NCI-H510A (cell line): Measurements from ENCODE around the gene NELFCD.
"Not testable (repeated sequence)": the region's sequence is repeated elsewhere in the genome, so short reads cannot be mapped to it uniquely, and the experiment has no call there.

Experiments used
- DNase-seq: peaks from one replicate; lab custom pipeline; 2025; lab: John Stamatoyannopoulos, UW

Gene NELFCD

DNA sequence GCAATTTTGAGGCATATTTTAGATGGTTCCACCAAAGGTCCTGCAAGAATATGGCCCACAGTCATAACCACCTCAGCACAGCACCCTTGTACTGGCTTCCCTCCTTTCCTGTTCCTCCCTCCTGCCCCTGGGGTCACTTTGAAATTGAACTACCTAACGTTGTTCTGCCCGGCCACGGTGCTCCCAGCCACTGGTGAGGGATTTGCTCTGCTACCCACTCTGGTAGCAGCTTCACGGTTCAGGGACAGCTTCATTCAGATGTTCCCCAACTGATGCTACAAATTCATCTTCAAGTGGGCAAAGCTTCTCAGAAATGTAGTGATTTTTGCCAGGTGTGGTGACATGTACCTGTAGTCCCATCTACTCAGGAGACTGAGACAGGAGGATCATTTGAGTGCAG lies 7.9 kb upstream of the NELFCD start:
- no peak for DNase-seq

DNA sequence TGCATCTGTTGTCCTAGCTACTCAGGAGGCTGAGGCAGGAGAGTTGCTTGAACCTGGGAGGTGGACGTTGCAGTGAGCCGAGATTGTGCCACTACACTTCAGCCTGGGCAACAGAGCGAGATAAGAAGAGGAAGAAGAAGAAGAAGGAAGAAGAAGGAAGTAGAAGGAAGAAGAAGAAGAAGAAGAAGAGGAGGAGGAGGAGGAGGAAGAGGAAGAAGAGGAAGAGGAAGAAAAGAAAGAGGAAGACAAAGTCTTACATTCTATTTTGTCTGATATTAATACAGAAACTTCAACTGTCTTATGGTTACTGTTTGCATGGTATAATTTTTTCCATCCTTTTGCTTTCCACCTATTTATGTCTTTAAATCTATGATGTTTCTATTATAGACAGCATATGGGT lies 7.2 kb upstream of the NELFCD start:
- DNase-seq: no peak

DNA sequence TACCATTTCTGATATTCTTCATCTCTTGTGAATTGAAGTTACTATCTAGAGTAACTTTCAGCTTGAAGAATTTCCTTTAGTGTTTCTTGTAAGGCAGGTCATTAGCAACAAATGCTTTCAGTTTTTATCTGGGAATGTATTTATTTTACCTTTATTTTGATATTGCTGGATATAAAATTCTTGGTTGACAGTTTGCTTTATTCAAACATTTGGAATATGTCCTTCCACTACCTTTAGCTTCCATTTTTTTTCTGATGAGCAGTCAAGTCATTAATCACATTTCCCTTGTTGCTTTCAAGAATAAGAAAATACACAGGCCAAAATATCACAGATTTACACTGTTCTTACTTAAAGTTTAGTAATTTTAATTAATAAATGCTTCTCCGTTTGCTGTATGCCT lies 5.7 kb upstream of the NELFCD start:
- no peak for DNase-seq

DNA sequence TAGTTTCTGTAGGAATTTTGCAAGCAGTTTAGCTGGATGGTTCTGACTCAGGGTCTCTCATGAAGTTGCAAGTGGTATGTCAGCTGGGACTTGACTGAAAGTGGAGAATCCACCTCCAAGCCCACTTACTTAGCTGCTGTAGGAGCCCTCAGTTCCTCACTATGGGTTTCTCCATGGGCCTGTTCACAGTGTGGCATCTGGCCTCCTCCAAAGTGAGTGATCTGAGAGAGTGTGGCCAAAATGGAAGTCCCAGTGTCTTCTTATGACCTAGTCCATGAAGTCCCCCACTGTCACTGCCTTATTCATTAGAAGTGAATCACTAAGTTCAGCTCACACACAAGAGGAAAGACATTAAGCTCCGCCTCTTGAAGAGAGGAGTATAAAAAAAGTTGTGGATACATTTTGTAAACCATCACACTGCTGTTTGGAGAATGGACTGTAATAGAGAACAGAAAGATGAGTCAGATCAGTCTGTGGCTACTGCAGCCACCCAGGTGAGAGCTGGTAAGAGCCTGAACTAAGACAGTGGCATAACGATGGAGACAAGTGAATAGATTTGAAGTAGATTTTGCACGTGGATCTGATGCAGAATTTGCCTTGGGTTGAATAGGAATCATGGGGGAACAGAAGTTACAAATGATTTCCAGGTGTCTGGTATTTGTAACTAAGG lies 4.9 kb upstream of the NELFCD start:
- no peak for DNase-seq

DNA sequence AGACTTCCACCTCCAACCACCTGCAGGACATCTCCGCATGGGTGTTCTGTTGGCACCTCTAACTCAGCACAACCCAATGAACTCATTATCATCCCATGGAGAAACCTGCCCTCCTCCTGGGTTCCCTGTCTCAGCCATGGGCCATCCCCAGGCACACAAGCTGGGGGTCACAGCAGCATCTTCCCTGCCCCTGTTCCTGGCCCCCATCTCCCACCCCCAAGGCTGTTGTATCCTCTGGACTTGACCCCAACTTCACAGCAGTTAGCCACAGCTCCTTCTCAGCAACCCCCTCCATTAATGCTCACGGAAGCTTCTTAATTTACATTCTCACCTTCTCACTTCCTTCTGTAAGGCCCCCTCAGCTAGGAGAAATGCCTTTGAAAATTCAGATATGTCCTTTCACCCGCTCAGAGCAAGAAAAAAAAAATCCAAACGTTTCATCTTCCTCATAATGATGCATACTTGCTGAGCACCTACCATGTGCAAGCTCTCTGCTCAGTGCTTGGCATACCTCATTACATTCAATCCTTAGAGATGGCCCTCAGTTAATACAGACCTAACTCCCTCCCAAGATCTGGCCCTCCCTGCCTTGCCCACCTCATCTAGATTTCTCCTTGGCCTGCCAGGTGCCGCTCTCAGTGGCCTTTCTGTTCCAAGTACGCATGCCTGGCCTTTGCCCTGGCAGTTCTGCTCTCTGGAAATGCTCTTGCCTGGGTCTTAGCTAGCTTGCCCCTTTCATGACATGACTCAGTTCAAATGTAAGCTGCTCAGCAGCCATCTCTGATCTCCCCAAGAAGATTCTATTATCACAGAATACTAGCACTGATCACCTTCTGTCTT lies 2.5 kb upstream of the NELFCD start:
- no peak for DNase-seq

DNA sequence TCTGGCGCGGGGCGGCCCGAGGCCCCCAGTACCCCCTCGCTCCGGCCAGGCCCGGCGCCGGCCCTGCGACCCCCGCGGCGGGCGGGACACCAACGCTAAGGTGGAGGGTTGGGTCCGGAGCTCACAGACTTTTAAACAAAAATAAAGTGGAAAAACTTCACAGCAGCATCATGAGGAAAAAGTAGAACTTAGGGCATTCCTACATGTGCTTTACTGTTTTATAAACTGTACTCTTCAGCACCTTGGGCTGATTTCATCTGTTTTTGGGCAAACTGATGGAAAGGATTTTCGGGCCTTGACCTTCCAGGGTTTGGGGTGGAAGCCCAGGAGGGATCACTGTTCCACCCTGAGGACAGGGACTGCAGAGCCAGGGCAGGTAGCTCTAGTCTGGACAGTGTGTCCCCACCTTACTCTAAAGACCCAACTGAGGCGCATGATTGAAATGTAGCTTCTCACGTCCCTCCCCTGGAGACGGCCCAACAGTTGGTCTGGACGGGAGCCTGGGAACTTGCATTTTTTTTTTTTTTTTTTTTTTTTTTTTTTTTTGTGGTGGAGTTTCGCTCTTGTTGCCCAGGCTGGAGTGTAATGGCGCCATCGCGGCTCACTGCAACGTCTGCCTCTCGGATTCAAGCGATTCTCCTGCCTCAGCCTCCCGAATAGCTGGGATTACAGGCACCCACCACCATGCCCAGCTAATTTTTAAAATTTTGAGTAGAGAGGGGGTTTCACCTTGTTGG lies 740 bp downstream of the NELFCD start:
- DNase-seq: no peak

DNA sequence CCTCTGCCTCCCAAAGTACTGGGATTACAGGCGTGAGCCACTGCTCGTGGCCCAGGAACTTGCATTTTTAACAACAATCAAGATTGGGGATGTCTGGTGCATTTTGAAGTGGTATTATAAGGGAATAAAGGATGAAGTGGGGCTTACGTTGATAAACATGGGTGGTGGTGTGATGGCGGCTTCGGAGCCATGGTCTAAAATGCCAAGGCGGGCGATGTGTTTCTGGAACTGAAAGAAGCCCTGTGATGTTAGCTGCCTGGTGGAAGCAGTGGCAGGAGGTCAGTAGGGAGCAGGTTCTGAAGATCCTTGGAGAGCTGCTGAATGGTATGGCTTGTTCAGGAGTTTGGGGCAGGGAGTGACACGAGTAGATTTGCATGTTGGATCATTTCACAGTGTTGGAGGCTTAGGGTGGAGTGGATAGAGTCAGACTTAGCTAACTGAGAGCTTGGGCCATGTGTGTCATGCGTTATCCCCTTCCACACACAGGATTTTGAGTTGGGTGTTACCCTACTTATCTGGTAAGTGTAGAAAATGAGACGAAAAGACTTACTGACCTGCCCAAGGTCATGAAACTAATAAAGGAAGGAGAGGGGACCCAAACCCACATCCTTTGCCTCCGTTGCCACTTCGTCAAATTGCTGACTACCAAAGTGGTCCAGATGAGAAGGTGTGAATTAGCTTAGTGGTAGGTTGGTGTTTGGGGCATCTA lies 1.5 kb downstream of the NELFCD start:
- no peak for DNase-seq

DNA sequence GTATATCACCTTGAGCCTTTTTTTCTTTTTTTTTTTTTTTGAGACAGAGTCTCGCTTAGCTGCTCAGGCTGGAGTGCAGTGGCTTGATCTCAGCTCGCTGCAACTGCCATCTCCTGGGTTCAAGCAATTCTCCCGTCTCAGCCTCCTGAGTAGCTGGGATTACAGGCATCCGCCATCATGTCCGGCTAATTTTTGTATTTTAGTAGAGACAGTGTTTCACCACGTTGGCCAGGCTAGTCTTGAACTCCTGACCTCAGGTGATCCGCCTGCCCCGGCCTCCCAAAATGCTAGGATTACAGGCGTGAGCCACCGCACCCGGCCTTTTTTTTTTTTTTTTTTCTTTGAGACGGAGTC lies 2.0 kb downstream of the NELFCD start:
- DNase-seq: not testable (repeated sequence)

DNA sequence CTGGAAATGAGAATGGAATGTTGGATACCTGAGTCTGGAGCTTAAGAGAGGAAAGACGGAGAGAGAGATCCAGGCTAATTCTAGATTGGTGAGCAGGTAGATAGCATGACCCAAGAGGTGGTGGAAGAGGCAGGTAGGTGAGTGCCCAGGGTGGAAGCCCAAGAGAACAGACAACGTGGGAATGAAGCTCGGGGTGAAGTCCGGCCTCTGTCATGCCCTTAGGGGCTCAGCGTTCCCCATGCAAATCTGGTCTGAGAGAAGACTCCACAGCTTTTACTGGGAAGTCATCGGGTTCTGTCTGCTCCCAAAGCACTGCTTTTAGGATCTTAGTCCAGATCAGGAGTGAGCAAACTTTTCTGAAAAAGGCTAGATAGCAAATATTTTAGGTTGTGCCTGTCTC lies 3.6 kb downstream of the NELFCD start:
- no peak for DNase-seq

DNA sequence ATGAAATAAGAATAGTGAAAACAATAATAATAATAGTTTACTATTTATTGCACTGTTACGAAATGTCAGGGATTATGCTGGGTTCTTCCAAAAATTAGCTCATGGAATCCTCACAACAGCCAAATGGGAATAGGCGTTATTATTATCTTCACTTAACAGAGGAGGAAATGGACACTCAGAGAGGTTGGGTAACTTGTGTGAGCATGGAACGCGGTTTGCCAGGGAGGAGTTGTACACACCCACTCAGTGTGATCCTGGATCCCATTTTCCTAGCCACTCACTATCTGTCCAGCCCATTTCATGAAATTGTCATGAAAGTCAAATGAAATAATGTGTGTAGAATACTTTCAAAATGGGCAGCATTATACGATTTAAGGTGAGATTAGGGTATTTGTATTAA lies 4.6 kb downstream of the NELFCD start:
- DNase-seq: no peak

DNA sequence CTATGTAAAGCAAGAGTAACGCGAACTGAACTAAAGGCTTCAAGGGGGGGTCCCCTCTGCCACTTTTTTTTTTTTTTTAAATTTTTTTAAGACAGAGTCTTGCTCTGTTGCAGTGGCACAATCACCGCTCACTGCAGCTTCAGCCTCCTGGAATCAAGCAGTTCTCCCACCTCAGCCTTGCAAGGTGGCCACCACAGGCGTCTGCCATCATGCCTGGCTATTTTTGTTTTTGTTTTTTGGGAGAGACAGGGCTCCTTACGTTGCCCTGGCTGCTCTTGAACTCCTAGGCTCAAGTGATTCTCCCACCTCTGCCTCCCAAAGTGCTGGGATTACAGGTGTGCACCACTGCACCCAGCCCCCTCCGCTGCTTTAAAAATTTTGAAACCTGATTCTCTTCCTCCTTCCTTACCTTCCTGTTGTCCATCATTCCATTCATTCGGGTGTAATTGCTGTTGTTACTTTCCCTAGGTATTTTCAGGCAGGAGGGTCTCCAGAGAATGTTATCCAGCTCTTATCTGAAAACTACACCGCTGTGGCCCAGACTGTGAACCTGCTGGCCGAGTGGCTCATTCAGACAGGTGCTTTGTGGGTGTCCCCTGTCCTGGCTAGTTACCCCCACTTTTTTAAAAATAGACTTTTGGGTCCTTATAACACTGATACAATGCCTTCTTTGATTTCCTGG lies 5.4 kb downstream of the NELFCD start:
- no peak for DNase-seq

DNA sequence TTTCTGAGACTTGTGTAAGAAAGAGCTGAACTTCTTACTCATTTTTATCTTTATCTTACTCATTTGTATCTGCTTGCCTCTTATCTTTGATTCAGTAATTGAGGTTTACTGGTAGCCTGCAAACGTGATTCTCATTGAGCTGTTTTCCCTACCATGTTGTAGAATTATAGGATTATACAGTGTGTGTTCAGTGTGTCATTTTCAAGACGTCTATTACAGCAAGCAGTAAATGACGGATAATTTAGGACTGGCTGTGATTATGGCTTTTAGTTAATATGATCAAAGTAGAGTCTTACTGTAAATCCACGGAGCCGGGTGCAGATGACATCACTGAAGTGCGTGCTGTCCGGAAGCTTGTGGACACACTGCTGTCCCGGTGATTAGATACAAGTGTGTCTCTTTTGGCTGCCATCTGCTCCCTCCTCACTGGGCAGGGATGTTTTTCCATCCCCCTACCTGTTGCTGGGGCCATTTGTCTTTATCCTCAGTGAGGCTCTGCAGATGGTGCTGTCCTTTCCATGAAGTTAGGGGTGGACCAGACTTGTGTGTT lies 6.0 kb downstream of the NELFCD start:
- DNase-seq: no peak

DNA sequence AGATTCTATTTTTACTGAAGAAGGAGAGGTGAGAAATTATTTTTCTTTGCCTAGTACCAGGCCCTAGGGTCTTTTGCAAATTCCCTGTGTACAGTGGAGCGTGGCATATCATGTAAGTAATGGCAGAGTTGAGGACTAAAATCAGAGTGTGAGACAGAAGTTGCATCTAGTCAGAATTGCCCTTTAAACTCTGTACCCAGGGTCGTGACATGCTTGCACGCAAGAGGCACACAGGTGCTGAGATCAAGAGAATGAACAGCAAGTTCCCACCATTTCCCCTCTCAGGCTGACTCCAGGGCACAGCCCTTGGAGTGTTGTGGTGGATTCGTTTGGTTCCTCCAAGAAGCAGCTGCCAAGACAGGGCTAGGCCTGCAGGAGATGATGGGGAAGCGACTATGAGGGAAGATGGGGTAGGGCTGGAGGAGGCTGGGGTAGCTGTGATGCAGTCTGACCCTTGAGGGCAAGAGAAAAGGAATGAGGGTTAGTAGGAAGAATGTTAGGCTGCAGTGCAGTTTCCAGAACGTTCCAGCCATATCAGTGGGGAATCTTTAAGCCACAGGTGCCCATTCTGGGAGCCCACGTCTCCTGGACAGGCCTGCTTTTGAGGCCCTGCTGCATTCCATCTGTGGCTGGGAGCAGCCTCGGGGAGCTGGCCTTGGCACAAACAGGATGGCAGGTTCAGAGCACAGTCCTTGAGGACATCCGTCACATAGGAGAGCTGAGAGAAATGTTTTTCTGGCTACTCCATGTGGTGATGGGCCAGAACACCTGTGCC lies 6.9 kb downstream of the NELFCD start:
- no peak for DNase-seq

DNA sequence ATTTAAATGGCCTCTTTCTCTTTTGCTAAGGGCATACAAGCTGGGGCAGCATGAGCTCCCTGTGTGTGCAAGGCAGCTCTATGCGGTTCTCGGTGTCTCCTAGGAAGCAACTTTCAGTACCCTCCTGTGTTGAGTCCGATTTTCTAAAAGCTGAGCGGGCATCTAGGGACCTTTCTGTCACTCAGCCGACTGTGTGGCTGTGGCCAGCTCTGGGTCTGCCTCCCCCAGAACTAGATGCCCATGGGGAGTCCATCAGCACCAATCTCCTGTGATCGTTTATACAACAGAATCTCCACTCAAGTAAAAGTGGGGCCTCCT lies 7.5 kb downstream of the NELFCD start:
- DNase-seq: no peak

DNA sequence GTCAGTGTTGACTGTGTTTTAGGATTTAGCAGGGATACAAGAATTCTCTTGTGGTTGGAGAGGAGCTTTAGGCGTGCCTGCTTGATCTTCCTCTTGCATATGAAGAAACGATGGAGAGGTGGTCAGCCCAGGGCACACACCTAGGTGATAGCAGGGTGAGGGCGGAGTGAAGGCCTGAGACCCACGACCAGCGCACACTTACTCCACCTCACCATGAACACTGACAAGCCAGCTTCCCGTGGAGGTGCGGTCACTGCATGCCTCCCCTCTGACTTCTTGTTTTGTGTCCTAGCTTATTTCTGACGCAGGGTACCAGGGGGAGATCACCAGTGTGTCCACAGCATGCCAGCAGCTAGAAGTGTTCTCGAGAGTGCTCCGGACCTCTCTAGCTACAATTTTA lies 8.1 kb downstream of the NELFCD start:
- no peak for DNase-seq

DNA sequence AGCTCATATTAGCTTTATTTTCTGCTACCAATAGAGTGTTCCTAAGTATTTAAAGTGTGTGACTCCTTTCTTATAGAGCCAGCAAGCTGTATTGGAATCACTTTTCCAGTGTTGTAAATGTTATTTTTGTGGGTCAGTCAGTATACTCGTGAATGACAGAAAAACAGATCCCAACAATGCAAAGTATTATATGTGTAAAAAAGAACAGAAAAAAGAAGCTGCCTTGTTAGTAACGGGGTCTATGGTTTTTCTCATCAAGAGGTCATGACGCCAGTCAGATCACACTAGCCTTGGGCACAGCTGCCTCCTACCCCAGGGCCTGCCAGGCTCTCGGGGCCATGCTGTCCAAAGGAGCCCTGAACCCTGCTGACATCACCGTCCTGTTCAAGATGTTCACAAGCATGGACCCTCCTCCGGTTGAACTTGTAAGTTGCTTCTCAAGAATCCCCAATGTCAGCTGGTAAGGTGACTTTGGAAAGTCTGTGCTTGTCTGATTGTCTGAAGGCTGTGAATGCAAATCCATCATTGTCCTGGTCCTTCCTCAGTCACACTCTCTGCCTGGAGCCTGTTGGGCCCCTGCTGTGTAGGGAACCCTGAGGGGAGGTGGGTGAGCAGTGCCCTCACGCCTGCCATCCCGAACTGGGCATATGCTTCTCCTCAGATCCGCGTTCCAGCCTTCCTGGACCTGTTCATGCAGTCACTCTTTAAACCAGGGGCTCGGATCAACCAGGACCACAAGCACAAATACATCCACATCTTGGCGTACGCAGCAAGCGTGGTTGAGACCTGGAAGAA lies 9.8 kb downstream of the NELFCD start:
- DNase-seq: no peak

DNA sequence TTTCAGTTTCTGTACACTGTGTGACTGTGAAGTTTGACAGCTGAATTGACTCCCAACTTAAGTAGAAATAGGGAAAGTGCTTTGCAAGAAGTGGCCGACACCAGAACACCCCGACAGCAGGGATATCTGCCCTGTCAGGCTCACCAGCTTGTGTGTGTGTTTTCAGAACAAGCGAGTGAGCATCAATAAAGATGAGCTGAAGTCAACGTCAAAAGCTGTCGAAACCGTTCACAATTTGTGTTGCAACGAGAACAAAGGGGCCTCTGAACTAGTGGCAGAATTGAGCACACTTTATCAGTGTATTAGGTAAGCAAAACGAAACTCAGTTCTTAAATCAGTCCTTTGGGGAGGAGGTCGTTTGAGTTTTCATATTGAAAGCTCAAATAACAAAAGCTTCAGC lies 10.7 kb downstream of the NELFCD start:
- DNase-seq: no peak

DNA sequence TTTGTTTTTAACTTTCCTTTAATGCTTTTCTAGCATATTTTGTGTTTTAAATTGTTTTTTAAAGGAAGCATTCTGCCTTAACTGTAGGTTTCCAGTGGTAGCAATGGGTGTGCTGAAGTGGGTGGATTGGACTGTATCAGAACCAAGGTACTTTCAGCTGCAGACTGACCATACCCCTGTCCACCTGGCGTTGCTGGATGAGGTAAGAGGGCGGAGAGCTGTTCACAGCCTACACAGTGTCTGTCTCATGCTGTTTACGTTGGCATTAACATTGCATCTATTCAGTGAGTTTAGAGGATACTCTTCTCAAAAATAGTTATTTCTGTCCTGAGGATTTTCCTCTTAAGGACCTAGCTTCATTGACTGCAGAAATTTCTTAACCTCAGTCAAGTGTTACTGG lies 11.9 kb downstream of the NELFCD start:
- DNase-seq: no peak

DNA sequence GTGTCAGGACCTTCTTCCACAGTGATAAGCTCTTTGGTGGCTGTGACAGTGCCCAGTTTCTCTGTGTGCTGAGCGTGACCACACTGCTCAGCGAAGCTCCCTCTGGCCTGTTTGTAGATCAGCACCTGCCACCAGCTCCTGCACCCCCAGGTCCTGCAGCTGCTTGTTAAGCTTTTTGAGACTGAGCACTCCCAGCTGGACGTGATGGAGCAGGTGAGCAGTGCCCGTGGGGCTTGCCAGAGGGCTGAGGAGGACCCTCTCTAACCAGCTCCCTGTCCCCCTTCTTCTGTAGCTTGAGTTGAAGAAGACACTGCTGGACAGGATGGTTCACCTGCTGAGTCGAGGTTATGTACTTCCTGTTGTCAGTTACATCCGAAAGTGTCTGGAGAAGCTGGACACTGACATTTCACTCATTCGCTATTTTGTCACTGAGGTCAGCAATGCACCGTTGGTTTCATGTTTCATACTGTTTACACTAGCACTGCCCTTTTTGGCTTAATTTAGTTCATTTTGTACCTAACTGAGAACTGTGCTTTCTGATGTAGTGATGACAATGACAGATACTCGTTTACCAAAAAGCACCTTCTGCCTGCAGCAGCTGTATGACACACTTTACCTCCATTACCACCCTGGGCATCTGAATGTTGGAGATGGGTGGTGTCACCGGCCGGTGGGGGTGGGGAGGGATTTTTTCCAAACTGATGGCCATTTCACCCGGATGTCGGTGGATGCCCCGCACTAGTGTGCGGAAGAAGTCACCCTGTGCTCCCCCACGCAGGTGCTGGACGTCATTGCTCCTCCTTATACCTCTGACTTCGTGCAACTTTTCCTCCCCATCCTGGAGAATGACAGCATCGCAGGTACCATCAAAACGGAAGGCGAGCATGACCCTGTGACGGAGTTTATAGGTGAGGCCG lies 12.5 kb downstream of the NELFCD start:
- DNase-seq: no peak
